DOHH2 (cell line): ENCODE data around the gene STPG4.
A peak's percentile ranks its signal among the peaks of the same experiment; 100 is the strongest.
"Not testable (repeated sequence)": the region's sequence is repeated elsewhere in the genome, so short reads cannot be mapped to it uniquely, and the experiment has no call there.

ENCODE experiments used
- H3F3A ChIP-seq: fragments of 200-600 bp; sonication (generic), shearing (Covaris generic); 2 replicates; pipeline ENCODE4 v1.6.0; 2016; ENCODE audit warnings: antibody characterized with exemption, mild to moderate bottlenecking; ENCODE audit not compliant: control insufficient read depth, insufficient read depth
- H3K27ac ChIP-seq: fragments of 200-600 bp; sonication (generic); 2 replicates; pipeline ENCODE4 v1.5.1; 2014; ENCODE audit warnings: low read depth, mild to moderate bottlenecking, low read length, moderate library complexity
- H3K27me3 ChIP-seq: fragments of 200-600 bp; sonication (generic); 2 replicates; pipeline ENCODE4 v1.6.1; 2014; ENCODE audit warnings: mild to moderate bottlenecking, low read length, mixed read lengths; ENCODE audit not compliant: control insufficient read depth
- H3K36me3 ChIP-seq: fragments of 200-600 bp; sonication (generic); 2 replicates; pipeline ENCODE4 v1.6.1; 2014; ENCODE audit warnings: mild to moderate bottlenecking, low read length, moderate library complexity, mixed read lengths; ENCODE audit not compliant: control insufficient read depth
- H3K4me1 ChIP-seq: fragments of 200-600 bp; sonication (generic); 2 replicates; pipeline ENCODE4 v1.6.1; 2014; ENCODE audit warnings: mild to moderate bottlenecking, low read length, mixed read lengths; ENCODE audit not compliant: control insufficient read depth
- H3K4me2 ChIP-seq: fragments of 200-600 bp; sonication (generic); 2 replicates; pipeline ENCODE4 v1.6.0; 2014; ENCODE audit warnings: mild to moderate bottlenecking, low read length, moderate library complexity
- H3K4me3 ChIP-seq: fragments of 200-600 bp; sonication (generic); 2 replicates; pipeline ENCODE4 v1.5.1; 2014; ENCODE audit warnings: mild to moderate bottlenecking, low read length, mixed read lengths
- H3K79me2 ChIP-seq: fragments of 200-600 bp; sonication (generic); 2 replicates; pipeline ENCODE4 v1.6.1; 2014; ENCODE audit warnings: mild to moderate bottlenecking, low read length, mixed read lengths; ENCODE audit not compliant: control insufficient read depth
- H3K9me2 ChIP-seq: fragments of 200-600 bp; sonication (generic); replicated peaks from 2 replicates; pipeline ENCODE4 v1.6.1; 2014; ENCODE audit warnings: mild to moderate bottlenecking, low read length, mixed read lengths; ENCODE audit not compliant: control insufficient read depth
- H3K9me3 ChIP-seq: fragments of 200-600 bp; sonication (generic); 2 replicates; pipeline ENCODE4 v1.6.1; 2014; ENCODE audit warnings: antibody characterized with exemption, low read length, mixed read lengths; ENCODE audit not compliant: control insufficient read depth, insufficient read depth
- H4K20me1 ChIP-seq: fragments of 200-600 bp; sonication (generic); 2 replicates; pipeline ENCODE4 v1.6.0; 2014; ENCODE audit warnings: low read depth, mild to moderate bottlenecking, antibody characterized with exemption, low read length, moderate library complexity; ENCODE audit not compliant: control insufficient read depth, insufficient read depth
- EZH2phosphoT487 ChIP-seq: fragments of 200-600 bp; sonication (generic); IDR thresholded peaks from 2 replicates; pipeline ENCODE4 v1.6.1; 2017; ENCODE audit warnings: borderline replicate concordance, mild to moderate bottlenecking, antibody characterized with exemption, low read length, moderate library complexity, mixed read lengths
- TF ChIP-seq, protein P1 (sequence below): fragments of 200-600 bp; sonication (generic); IDR thresholded peaks from one replicate; pipeline ENCODE4 v1.5.1; 2014; ENCODE audit warnings: antibody characterized with exemption, mild to moderate bottlenecking, low read depth, low read length; ENCODE audit not compliant: poor library complexity, severe bottlenecking

Gene STPG4

DNA sequence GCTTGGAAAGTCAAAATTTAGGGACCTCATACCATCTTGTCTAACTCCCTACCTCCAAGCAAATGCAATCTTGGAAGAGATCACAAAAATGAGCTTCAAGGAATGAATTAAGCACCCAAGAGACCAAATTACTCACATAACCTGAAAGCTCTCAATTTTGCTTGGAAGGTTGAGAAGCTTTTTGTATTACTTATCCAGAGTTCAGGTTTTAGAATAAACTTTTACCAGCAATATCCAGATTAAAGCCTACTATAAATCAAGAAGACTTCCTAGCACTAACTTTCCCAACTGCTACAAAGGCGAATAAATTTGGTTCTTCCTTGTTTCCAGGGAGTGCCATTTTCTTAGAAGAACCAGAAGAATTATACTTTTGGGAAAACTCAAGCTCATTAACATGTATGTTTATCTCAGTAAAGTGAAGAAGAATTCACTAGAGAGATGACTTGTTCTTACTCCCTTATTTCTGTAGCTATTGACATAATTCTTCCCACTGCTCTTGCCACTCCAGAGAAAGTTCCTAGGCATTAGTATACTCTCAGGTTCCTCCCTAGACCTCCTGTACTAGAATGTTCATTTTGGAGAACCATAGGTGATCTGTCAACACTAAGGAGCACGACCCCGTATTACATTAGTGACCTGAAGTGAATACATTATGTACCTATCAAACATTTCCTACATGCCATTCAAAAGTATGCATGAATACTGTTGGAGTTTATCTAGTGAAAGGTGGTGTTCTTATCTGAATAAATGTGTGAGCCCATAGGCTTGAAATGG, 18.0 kb upstream of the STPG4 start:
- no peaks in the 10 kb centered on the region for H3K9me3 ChIP-seq
- H3K27me3 ChIP-seq = no peaks in the 10 kb centered on the region
- H3K79me2 ChIP-seq = peaks cover 85% of the 10 kb centered on the region
- H3K4me2 ChIP-seq = peak overlapping the region; percentile 86
- H3K36me3 ChIP-seq = peaks cover 77% of the 10 kb centered on the region
- peaks cover 60% of the 10 kb centered on the region for H4K20me1 ChIP-seq
- H3K9me2 ChIP-seq = no peaks in the 10 kb centered on the region
- TF ChIP-seq, protein P1, sequence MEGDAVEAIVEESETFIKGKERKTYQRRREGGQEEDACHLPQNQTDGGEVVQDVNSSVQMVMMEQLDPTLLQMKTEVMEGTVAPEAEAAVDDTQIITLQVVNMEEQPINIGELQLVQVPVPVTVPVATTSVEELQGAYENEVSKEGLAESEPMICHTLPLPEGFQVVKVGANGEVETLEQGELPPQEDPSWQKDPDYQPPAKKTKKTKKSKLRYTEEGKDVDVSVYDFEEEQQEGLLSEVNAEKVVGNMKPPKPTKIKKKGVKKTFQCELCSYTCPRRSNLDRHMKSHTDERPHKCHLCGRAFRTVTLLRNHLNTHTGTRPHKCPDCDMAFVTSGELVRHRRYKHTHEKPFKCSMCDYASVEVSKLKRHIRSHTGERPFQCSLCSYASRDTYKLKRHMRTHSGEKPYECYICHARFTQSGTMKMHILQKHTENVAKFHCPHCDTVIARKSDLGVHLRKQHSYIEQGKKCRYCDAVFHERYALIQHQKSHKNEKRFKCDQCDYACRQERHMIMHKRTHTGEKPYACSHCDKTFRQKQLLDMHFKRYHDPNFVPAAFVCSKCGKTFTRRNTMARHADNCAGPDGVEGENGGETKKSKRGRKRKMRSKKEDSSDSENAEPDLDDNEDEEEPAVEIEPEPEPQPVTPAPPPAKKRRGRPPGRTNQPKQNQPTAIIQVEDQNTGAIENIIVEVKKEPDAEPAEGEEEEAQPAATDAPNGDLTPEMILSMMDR = no peak
- TF ChIP-seq EZH2phosphoT487 = no peak
- no peak overlapping the region for H3K27ac ChIP-seq
- H3K4me3 ChIP-seq = peak overlapping the region; percentile 96
- H3K4me1 ChIP-seq = peaks cover 53% of the 10 kb centered on the region
- H3F3A ChIP-seq = peaks cover 14% of the 10 kb centered on the region

- Histone ChIP-seq H4K20me1 (peaks cover 60% of the 10 kb centered on the region), H3K27ac (no peak overlapping the region), H3K79me2 (peaks cover 92% of the 10 kb centered on the region), H3K9me2 (no peaks in the 10 kb centered on the region), H3F3A (peaks cover 14% of the 10 kb centered on the region), H3K4me3 (peak overlapping the region; percentile 96), H3K9me3 (no peaks in the 10 kb centered on the region), H3K4me2 (peak overlapping the region; percentile 86), H3K36me3 (peaks cover 81% of the 10 kb centered on the region), H3K4me1 (peaks cover 47% of the 10 kb centered on the region), H3K27me3 (no peaks in the 10 kb centered on the region)
- no peak for TF ChIP-seq EZH2phosphoT487
- TF ChIP-seq, protein P1 = no peak
These were observed 17.2 kb upstream of the STPG4 start for GRCh38 chr2:47172156-47172921.

DNA sequence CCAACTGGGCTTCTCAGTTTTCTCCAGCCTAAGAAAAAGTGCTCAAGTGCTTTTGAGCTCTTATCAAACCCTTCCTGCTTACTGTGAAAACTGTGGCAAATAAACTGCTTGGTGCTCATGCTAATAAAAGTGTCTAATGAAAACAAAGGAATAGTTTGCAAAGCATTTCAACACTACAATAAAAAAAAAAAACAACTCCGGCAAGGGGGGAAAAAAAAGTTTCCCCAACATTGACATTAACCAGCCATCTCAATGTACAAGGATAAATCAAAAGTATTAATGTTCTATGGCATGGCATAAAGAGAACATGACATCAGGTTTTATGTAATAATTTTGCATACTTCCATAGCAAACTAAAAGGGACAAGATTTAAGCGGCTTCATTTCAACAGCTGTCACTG, 14.7 kb upstream of the STPG4 start:
- Histone ChIP-seq H3K9me3 (no peaks in the 10 kb centered on the region), H4K20me1 (peaks cover 65% of the 10 kb centered on the region), H3K27ac (no peak overlapping the region), H3K79me2 (peaks cover 99% of the 10 kb centered on the region), H3K4me1 (peaks cover 40% of the 10 kb centered on the region), H3K4me3 (no peak overlapping the region), H3K27me3 (no peaks in the 10 kb centered on the region), H3K9me2 (no peaks in the 10 kb centered on the region), H3F3A (peaks cover 34% of the 10 kb centered on the region), H3K36me3 (peaks cover 93% of the 10 kb centered on the region), H3K4me2 (no peak overlapping the region)
- TF ChIP-seq, protein P1 = no peak
- TF ChIP-seq EZH2phosphoT487 = no peak

- H3K4me2 ChIP-seq, H3K9me3 ChIP-seq, H3K27ac ChIP-seq, H3K9me2 ChIP-seq, H3K4me3 ChIP-seq, H3K27me3 ChIP-seq: not testable (repeated sequence)
- peaks cover 32% of the 10 kb centered on the region for H3K4me1 ChIP-seq
- H3K36me3 ChIP-seq = peaks cover 91% of the 10 kb centered on the region
- peaks cover 58% of the 10 kb centered on the region for H4K20me1 ChIP-seq
- peaks cover 97% of the 10 kb centered on the region for H3K79me2 ChIP-seq
- peaks cover 37% of the 10 kb centered on the region for H3F3A ChIP-seq
These were observed 13.8 kb upstream of the STPG4 start for GRCh38 chr2:47168895-47169294.
